ENCODE results near the gene NCOA6. TPM values are rescaled to one million over a fixed set of nuclear protein-coding genes. Genes with fewer than 3 reads are reported as not detected.

Gene NCOA6
- total RNA-seq, 4 donors from 2014 or later = 26.5 to 33.8 (median 32.3) TPM

DNA sequence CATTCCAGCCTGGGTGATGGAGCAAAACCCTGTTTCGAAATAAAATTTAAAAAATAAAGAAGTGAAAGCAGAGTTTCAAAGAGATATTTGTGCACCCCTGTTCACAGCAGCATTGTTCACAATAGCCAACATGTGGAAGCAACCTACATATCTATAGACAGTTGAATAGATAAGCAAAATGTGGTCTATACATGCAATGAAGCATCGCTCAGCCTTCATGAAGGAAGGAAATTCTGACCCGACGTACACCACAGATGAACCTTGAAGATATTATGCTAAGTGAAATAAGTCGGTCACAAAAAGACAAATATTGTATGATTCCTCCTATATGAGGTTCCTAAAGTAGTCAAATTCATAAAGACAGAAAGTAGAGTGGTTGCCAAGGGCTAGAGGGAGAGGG lies 6.5 kb upstream of the NCOA6 start:
- H3K4me3 ChIP-seq (replicated peaks in 1 of 3) = no peak overlapping the region
- no peak overlapping the region for H3K27ac ChIP-seq
- whole genome bisulfite sequencing, 2 donors = 79 to 86% methylated on average over 5 of the region's 5 CpGs
- TF ChIP-seq POLR2A (IDR thresholded peaks at IDR 0.05) (no peak), CTCF (IDR thresholded peaks at IDR 0.05) (no peak)
- H3K4me1 ChIP-seq = no peaks in the 10 kb centered on the region
- H3K36me3 ChIP-seq = no peaks in the 10 kb centered on the region
- no peaks in the 10 kb centered on the region for H3K27me3 ChIP-seq
- no peak for DNase-seq
- intact Hi-C loops (cut with DNase I) = no loop called here
- no peaks in the 10 kb centered on the region for H3K9me3 ChIP-seq

DNA sequence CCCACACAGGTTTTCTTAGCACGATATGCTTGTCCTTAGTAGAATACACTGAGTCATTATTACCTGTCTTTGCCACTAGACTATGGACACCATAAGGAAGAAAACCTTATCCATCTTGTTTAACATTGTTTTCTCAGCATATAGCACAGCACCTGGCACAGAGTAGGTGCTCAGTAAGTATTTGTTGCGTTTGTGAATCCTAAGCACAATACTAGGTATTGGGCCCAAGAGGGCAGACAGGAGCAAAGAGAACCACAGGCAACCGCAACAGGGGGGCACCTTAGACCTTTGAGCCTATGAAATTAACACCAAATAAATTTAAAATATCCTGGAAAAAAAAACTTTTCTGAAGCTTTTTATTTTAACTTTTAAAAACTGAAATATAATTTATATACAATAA lies 3.7 kb upstream of the NCOA6 start:
- Histone ChIP-seq H3K4me3 (replicated peaks in 1 of 3) (no peak overlapping the region), H3K27ac (no peak overlapping the region), H3K36me3 (no peaks in the 10 kb centered on the region), H3K4me1 (no peaks in the 10 kb centered on the region), H3K9me3 (no peaks in the 10 kb centered on the region), H3K27me3 (no peaks in the 10 kb centered on the region)
- no peak for TF ChIP-seq POLR2A (IDR thresholded peaks at IDR 0.05)
- TF ChIP-seq CTCF (IDR thresholded peaks at IDR 0.05) = no peak
- WGBS, 2 donors = 73 to 84% methylated on average over 3 of the region's 3 CpGs
- intact Hi-C loops (cut with DNase I) = no loop called here
- DNase-seq = no peak

DNA sequence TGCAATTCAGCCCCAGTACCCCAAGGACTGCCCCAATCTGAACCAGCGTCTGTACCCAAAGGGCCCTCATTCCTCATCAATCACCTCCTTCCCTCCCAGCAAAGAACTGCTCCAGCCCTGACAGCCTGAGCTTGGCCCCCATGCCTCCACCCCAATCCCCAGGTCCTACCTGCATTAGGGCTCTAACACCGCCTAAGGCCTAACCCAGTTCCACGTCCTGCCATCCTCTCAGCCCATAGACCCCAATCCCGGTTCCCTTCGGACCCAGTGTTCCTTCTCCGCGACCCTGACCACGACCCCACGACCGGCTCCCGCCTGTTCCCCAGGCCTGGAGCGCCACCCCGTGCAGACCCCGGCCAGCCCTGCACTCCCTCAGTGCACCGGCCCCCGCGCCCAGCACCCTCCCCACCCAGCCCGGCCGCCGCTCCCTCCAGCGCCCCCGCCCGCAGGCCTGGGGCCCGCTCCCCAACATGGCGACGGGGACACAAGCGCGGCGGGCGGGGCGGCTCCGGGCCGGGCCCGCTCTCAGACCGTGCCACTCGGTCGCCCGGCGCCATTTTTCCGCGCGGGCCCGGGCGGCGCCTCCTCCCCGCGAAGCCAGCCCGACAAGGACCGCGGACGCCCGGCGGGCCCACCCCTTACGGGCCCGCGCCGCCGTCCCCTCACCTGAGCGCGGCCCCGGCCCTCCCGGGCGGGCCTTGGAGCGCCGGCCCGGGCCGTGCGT lies 483 bp downstream of the NCOA6 start:
- Histone ChIP-seq H3K9me3 (no peaks in the 10 kb centered on the region), H3K27me3 (no peaks in the 10 kb centered on the region), H3K36me3 (no peaks in the 10 kb centered on the region), H3K27ac (peak overlapping the region; percentile 88 to 97 (median 91)), H3K4me3 (replicated peaks in 1 of 3) (peak overlapping the region; percentile 27 to 78 (median 38)), H3K4me1 (peaks cover 0 to 19% of the 10 kb centered on the region in 2 donors)
- TF ChIP-seq POLR2A (IDR thresholded peaks at IDR 0.05) = no peak
- TF ChIP-seq CTCF (IDR thresholded peaks at IDR 0.05) = peak in 1 of 6 experiments; percentile 3
- peak; percentile 62 to 63 for DNase-seq
- intact Hi-C loops (cut with DNase I) = no loop called here
- 0 to 3% methylated on average over 12 to 15 of the region's 68 CpGs for WGBS, 2 donors

DNA sequence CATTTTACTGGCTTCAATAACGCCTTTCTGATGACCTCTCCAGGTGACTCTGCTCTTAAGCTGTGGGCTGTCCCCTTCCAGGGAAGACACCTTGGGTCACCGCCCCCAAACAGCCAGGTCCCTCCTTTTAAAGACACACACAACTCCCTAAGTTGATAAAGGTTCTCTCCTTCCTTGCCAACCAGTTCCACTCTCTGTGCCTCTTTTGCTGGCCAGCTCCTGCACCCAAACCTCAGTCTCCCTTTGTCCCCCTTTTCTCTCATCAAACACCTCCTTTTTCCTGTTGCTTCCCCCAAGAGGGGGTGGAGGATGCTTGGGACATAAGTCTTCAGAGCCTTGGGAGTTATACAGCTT lies 1.0 kb downstream of the NCOA6 start:
- Histone ChIP-seq H3K27ac (peak overlapping the region; percentile 88 to 97 (median 91)), H3K27me3 (no peaks in the 10 kb centered on the region), H3K36me3 (no peaks in the 10 kb centered on the region), H3K4me3 (replicated peaks in 1 of 3) (peak overlapping the region; percentile 27 to 78 (median 38)), H3K9me3 (no peaks in the 10 kb centered on the region), H3K4me1 (peaks cover 0 to 19% of the 10 kb centered on the region in 2 donors)
- 3% methylated on average over 2 of the region's 2 CpGs for WGBS, 2 donors
- intact Hi-C loops (cut with DNase I) = no loop called here
- TF ChIP-seq CTCF (IDR thresholded peaks at IDR 0.05) (no peak), POLR2A (IDR thresholded peaks at IDR 0.05) (peak; percentile 35 to 80)
- DNase-seq = peak; percentile 89 to 91

GRCh38 chr20:34824026-34824425 lies 1.4 kb downstream of the NCOA6 start:
- no peak for TF ChIP-seq POLR2A (IDR thresholded peaks at IDR 0.05)
- TF ChIP-seq CTCF (IDR thresholded peaks at IDR 0.05) = no peak
- intact Hi-C loops (cut with DNase I) = no loop called here
- DNase-seq = no peak
- H3K27ac ChIP-seq = peak overlapping the region; percentile 88 to 97 (median 91)
- peaks cover 0 to 19% of the 10 kb centered on the region in 2 donors for H3K4me1 ChIP-seq
- 9 to 12% methylated on average over 1 of the region's 1 CpG for WGBS, 2 donors
- H3K4me3 ChIP-seq (replicated peaks in 1 of 3) = peak overlapping the region in 1 of 3 donors; percentile 78
- H3K27me3 ChIP-seq = no peaks in the 10 kb centered on the region
- no peaks in the 10 kb centered on the region for H3K9me3 ChIP-seq
- no peaks in the 10 kb centered on the region for H3K36me3 ChIP-seq

Measured in thyroid gland (tissue), 4 donors.